H9 (cell line): ENCODE results near the gene TBC1D23. TPM values are rescaled to one million over a fixed set of nuclear protein-coding genes. Genes with fewer than 3 reads are reported as not detected.

ENCODE experiments used
- DNase-seq: peaks from one replicate; pipeline ENCODE4 v3.0.0-alpha.2; 2017
- H2AFZ ChIP-seq: one replicate; pipeline ENCODE4 v1.6.1; 2013; ENCODE audit warnings: mild to moderate bottlenecking, low read length, control low read depth, moderate library complexity
- H2AK5ac ChIP-seq: 2 replicates; pipeline ENCODE4 v1.6.1; 2013; ENCODE audit warnings: low read length, control low read depth, mixed read lengths; ENCODE audit not compliant: insufficient read length
- H2BK120ac ChIP-seq: one replicate; pipeline ENCODE4 v1.6.1; 2013; ENCODE audit warnings: low read depth, mild to moderate bottlenecking, low read length, control low read depth, inconsistent platforms; ENCODE audit not compliant: poor library complexity, severe bottlenecking
- H2BK12ac ChIP-seq: 2 replicates; pipeline ENCODE4 v1.6.1; 2013; ENCODE audit warnings: low read length, control low read depth, mixed read lengths, low read depth; ENCODE audit not compliant: insufficient read length
- H2BK15ac ChIP-seq: 2 replicates; pipeline ENCODE4 v1.6.1; 2013; ENCODE audit warnings: low read depth, low read length, control low read depth
- H2BK20ac ChIP-seq: one replicate; pipeline ENCODE4 v1.6.1; 2013; ENCODE audit warnings: low read depth, mild to moderate bottlenecking, low read length, control low read depth, inconsistent platforms; ENCODE audit not compliant: poor library complexity, severe bottlenecking
- H2BK5ac ChIP-seq: 2 replicates; pipeline ENCODE4 v1.6.1; 2013; ENCODE audit warnings: low read length, control low read depth, mixed read lengths; ENCODE audit not compliant: insufficient read length
- H3K14ac ChIP-seq: 2 replicates; pipeline ENCODE4 v1.6.1; 2013; ENCODE audit warnings: low read length, control low read depth; ENCODE audit not compliant: insufficient read depth
- H3K18ac ChIP-seq: 2 replicates; pipeline ENCODE4 v1.6.1; 2013; ENCODE audit warnings: low read depth, mild to moderate bottlenecking, mixed read lengths, low read length, control low read depth; ENCODE audit not compliant: insufficient read length
- H3K23ac ChIP-seq: 2 replicates; pipeline ENCODE4 v1.6.1; 2013; ENCODE audit warnings: low read length, control low read depth, mixed read lengths, low read depth; ENCODE audit not compliant: insufficient read length
- H3K23me2 ChIP-seq: 2 replicates; pipeline ENCODE4 v1.6.1; 2013; ENCODE audit warnings: low read depth, mild to moderate bottlenecking, mixed read lengths, low read length, control low read depth; ENCODE audit not compliant: insufficient read length, poor library complexity, severe bottlenecking
- H3K27ac ChIP-seq: 2 replicates; pipeline ENCODE4 v1.5.1; 2013; ENCODE audit warnings: low read length, control low read depth, mixed read lengths, low read depth; ENCODE audit not compliant: insufficient read length
- H3K27me3 ChIP-seq: 2 replicates; pipeline ENCODE4 v1.6.1; 2013; ENCODE audit warnings: low read length, control low read depth, inconsistent platforms; ENCODE audit not compliant: insufficient read depth
- H3K4ac ChIP-seq: 2 replicates; pipeline ENCODE4 v1.6.1; 2013; ENCODE audit warnings: low read depth, mild to moderate bottlenecking, control low read depth, inconsistent platforms, low read length, moderate library complexity
- H3K4me1 ChIP-seq: 2 replicates; pipeline ENCODE4 v1.6.1; 2013; ENCODE audit warnings: low read length, control low read depth, inconsistent platforms; ENCODE audit not compliant: insufficient read depth
- H3K4me2 ChIP-seq: 2 replicates; pipeline ENCODE4 v1.6.1; 2013; ENCODE audit warnings: low read length, control low read depth, mixed read lengths; ENCODE audit not compliant: insufficient read length, insufficient read depth
- H3K56ac ChIP-seq: 2 replicates; pipeline ENCODE4 v1.6.1; 2013; ENCODE audit warnings: low read depth, mild to moderate bottlenecking, mixed read lengths, low read length, control low read depth; ENCODE audit not compliant: insufficient read length
- H3K79me1 ChIP-seq: 2 replicates; pipeline ENCODE4 v1.6.1; 2013; ENCODE audit warnings: low read depth, mild to moderate bottlenecking, moderate library complexity, low read length, control low read depth, inconsistent platforms; ENCODE audit not compliant: insufficient read depth, poor library complexity, severe bottlenecking
- H3K79me2 ChIP-seq: 2 replicates; pipeline ENCODE4 v1.6.1; 2013; ENCODE audit warnings: low read length, control low read depth, inconsistent platforms; ENCODE audit not compliant: insufficient read depth
- H3K9ac ChIP-seq: 2 replicates; pipeline ENCODE4 v1.6.1; 2013; ENCODE audit warnings: low read length, control low read depth, mixed read lengths; ENCODE audit not compliant: insufficient read length; ENCODE audit errors: extremely low read depth
- H3K9me3 ChIP-seq: one replicate; pipeline ENCODE4 v1.6.1; 2013; ENCODE audit warnings: low read depth, low read length, inconsistent platforms; ENCODE audit not compliant: control insufficient read depth
- H3T11ph ChIP-seq: one replicate; pipeline ENCODE4 v1.6.1; 2013; ENCODE audit warnings: mild to moderate bottlenecking, low read length, control low read depth, inconsistent platforms
- H4K20me1 ChIP-seq: one replicate; pipeline ENCODE4 v1.6.1; 2013; ENCODE audit not compliant: control insufficient read depth, insufficient read length, insufficient read depth
- H4K5ac ChIP-seq: 2 replicates; pipeline ENCODE4 v1.6.1; 2013; ENCODE audit warnings: low read depth, mild to moderate bottlenecking, mixed read lengths, low read length, control low read depth; ENCODE audit not compliant: insufficient read length
- H4K8ac ChIP-seq: replicated peaks from 2 replicates; pipeline ENCODE4 v1.6.1; 2013; ENCODE audit warnings: low read length, control low read depth, mixed read lengths, low read depth; ENCODE audit not compliant: insufficient read length
- H4K91ac ChIP-seq: 2 replicates; pipeline ENCODE4 v1.6.1; 2013; ENCODE audit warnings: low read depth, mild to moderate bottlenecking, moderate library complexity, mixed read lengths, low read length, control low read depth; ENCODE audit not compliant: insufficient read length
- H3K27ac Mint-ChIP-seq, 3 experiments: 2 replicates in 2 of 3; 3 replicates in 1 of 3; pipeline ENCODE4 v1.8.0; 2020 to 2021; ENCODE audit warnings: mixed read lengths in 3 of 3, mild to moderate bottlenecking in 1 of 3, moderate library complexity in 1 of 3
- H3K27me3 Mint-ChIP-seq: 2 replicates; pipeline ENCODE4 v1.8.0; 2021; ENCODE audit warnings: low read depth, mild to moderate bottlenecking, moderate library complexity, mixed read lengths
- H3K36me3 Mint-ChIP-seq, 3 experiments: 2 replicates in 2 of 3; 3 replicates in 1 of 3; pipeline ENCODE4 v1.8.0; 2020 to 2021; ENCODE audit warnings: low read depth in 3 of 3, mixed read lengths in 3 of 3; ENCODE audit not compliant: insufficient read depth in 1 of 3
- H3K4me1 Mint-ChIP-seq, 2 experiments: 2 replicates each; pipeline ENCODE4 v1.8.0; 2020; ENCODE audit warnings: mixed read lengths in 2 of 2
- H3K4me3 Mint-ChIP-seq, 2 experiments: 2 replicates in 1 of 2; 3 replicates in 1 of 2; pipeline ENCODE4 v1.8.0; 2020 to 2021; ENCODE audit warnings: mild to moderate bottlenecking in 2 of 2, mixed read lengths in 2 of 2, moderate library complexity in 1 of 2
- H3K9me3 Mint-ChIP-seq, 2 experiments: 2 replicates in 1 of 2; 3 replicates in 1 of 2; pipeline ENCODE4 v1.8.0; 2020; ENCODE audit warnings: mild to moderate bottlenecking in 2 of 2, mixed read lengths in 2 of 2, moderate library complexity in 1 of 2
- total RNA-seq: library from RNA; stranded (reverse); gene quantifications from 2 replicates; pipeline ENCODE4 v1.2.1, GENCODE V29; 2021
- TF ChIP-seq, protein P1 (sequence below): fragments of 200-600 bp; sonication (generic); conservative IDR thresholded peaks from 3 replicates; pipeline ENCODE4 v1.8.0; 2021; ENCODE audit warnings: antibody characterized with exemption, mild to moderate bottlenecking

TBC1D23 gene
- total RNA-seq, 1 experiment from 2014 or later: 37.1 TPM

GRCh38 chr3:100288288-100288894 lies 27.6 kb downstream of the TBC1D23 start:
- Histone ChIP-seq H3K4me2 (no peak overlapping the region), H3K9me3 (no peaks in the 10 kb centered on the region), H3K18ac (no peak overlapping the region), H2BK12ac (no peak overlapping the region), H2BK20ac (no peak overlapping the region), H3T11ph (no peak overlapping the region), H4K20me1 (no peaks in the 10 kb centered on the region), H3K79me2 (no peaks in the 10 kb centered on the region), H3K9ac (no peak overlapping the region), H2BK120ac (no peak overlapping the region), H3K4me1 (no peaks in the 10 kb centered on the region), H2BK5ac (no peak overlapping the region), H3K23ac (no peak overlapping the region), H3K23me2 (no peaks in the 10 kb centered on the region), H3K27me3 (no peaks in the 10 kb centered on the region), H2AK5ac (no peak overlapping the region), H3K4ac (no peak overlapping the region), H3K14ac (no peak overlapping the region), H4K91ac (no peak overlapping the region), H3K27ac (no peak overlapping the region), H4K8ac (no peak overlapping the region), H2BK15ac (no peak overlapping the region), H3K56ac (no peak overlapping the region), H2AFZ (no peak overlapping the region), H3K79me1 (no peaks in the 10 kb centered on the region), H4K5ac (no peak overlapping the region)
- Mint-ChIP-seq H3K36me3 (peaks cover 0 to 38% (median 0%) of the 10 kb centered on the region in 3 experiments; a peak in 4 of 7 replicates), H3K27ac (no peak overlapping the region), H3K9me3 (no peaks in the 10 kb centered on the region), H3K4me1 (no peaks in the 10 kb centered on the region), H3K4me3 (no peak overlapping the region), H3K27me3 (no peaks in the 10 kb centered on the region)
- TF ChIP-seq, protein P1, sequence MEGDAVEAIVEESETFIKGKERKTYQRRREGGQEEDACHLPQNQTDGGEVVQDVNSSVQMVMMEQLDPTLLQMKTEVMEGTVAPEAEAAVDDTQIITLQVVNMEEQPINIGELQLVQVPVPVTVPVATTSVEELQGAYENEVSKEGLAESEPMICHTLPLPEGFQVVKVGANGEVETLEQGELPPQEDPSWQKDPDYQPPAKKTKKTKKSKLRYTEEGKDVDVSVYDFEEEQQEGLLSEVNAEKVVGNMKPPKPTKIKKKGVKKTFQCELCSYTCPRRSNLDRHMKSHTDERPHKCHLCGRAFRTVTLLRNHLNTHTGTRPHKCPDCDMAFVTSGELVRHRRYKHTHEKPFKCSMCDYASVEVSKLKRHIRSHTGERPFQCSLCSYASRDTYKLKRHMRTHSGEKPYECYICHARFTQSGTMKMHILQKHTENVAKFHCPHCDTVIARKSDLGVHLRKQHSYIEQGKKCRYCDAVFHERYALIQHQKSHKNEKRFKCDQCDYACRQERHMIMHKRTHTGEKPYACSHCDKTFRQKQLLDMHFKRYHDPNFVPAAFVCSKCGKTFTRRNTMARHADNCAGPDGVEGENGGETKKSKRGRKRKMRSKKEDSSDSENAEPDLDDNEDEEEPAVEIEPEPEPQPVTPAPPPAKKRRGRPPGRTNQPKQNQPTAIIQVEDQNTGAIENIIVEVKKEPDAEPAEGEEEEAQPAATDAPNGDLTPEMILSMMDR: no peak
- no peak for DNase-seq
